Activated CD8-positive, alpha-beta memory T cell treated with anti-CD3 and anti-CD28 coated beads, Interleukin-2, amount 50 U/mL, for 48 hours (primary cell): ENCODE measurements around the gene HDAC2.
"Not testable (repeated sequence)": the region's sequence is repeated elsewhere in the genome, so short reads cannot be mapped to it uniquely, and the experiment has no call there.

Source experiments
- DNase-seq: peaks from one replicate; pipeline ENCODE4 v3.0.0-alpha.2; 2020

HDAC2 gene

DNA sequence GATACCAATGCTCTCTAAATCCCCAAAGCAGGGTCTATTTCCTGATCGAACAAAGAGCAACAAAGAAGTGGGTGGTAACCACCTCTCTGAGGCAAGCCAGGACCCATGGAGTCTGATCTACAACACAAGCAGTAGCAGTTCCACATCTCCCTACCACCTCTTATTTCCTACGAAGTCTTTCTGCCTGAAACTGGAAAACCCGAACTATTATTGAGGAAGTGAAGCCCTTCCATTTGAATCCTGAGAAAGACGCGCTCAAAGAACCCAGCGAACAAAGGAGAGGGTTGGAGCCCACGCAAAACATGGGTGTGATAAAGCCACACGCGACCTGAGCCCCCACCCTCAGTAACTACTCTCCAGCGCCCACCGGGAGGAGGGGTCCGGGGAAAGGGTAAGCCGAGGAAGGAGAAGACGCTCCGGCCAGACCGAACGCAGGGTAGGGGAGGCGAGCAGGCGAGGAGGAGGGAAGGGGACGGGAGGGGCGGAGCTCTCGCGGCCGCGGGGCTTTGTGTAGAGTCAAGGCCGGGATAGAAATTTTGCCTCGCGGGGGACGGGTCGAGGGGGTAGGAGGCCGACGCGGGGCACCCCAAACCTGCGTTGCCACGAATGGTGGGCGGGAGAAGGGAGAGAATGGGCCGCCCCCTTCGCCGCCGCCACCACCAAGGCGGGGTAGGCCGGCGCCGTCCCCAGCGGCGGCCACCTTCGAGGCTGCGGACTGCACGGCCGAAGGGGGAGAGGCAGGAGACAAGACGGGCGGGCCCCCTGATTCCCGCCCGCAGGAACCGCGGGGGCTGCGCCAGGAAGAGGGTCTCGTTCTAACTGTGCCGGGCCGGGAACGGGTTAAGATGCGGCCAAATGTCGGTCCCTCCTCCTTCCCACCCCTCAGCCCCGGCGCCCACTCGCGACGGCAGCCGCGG, 802 bp downstream of the HDAC2 start:
- peak; percentile 76 for DNase-seq

DNA sequence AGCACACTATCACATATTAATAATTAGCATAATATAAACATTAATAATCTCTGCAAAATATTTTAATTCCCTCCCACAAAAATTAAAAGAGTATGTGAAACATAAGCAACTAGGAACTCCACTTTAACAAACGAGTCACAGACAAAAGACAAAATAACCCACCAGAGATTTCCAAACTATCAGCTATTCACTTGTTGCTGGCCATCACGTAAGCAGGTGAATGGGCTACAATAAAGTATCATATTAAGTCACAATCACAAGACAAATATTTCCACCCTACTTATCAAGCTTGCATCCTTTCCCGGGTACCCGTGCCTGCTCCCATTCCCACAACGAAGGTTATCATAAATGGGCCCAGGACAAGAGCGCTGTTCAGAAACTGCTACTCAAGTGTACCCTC, 2.5 kb downstream of the HDAC2 start:
- no peak for DNase-seq

GRCh38 chr6:113967777-113968176, 3.2 kb downstream of the HDAC2 start:
- no peak for DNase-seq

GRCh38 chr6:113960795-113961194, 10.2 kb downstream of the HDAC2 start:
- no peak for DNase-seq

DNA sequence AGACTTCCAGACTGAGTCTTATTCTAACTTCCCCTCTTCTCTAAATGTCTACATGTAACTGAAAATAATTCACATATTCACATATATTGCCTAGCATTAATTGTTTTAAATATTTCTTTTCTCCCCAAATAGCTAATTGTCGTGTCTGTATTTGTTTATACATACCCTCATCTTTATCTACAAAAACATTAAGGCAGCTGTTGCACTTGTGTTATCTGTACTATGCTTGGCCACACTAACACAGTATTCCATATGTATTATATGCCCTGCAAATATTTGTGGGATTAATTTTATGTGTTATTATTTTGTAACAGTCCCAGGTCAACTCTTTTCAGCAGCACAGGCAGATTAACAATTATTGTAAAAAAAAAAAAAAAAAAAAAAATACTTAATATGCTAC, 11.7 kb downstream of the HDAC2 start:
- no peak for DNase-seq

- DNase-seq: no peak
These were observed 16.3 kb downstream of the HDAC2 start for GRCh38 chr6:113954653-113955052.

- no peak for DNase-seq
These were observed 17.6 kb downstream of the HDAC2 start for GRCh38 chr6:113953346-113953745.

DNA sequence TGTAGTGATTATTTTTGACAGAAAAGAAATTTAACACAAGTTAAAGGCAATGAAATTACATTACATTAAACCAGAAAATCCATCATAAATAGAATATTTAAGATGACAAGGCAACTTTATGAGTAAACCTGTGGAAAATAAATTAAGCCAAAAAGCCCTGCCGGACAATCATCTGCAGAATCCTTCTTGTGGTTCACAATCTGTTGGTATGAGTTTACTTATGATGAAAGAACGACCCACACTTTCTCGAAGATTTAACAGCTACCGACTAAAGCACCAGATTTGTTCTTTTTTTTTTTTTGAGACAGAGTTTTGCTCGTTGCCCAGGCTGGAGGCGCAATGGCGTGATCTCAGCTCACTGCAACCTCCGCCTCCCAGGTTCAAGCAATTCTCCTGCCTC, 21.4 kb downstream of the HDAC2 start:
- no peak for DNase-seq

- no peak for DNase-seq
These were observed 26.2 kb downstream of the HDAC2 start for GRCh38 chr6:113944701-113945100.

- no peak for DNase-seq
These were observed 31.1 kb downstream of the HDAC2 start for GRCh38 chr6:113939825-113940224.

GRCh38 chr6:113936093-113936934, 34.6 kb downstream of the HDAC2 start:
- DNase-seq: no peak

GRCh38 chr6:113934101-113934500, 36.8 kb downstream of the HDAC2 start:
- DNase-seq: no peak

- not testable (repeated sequence) for DNase-seq
These were observed 39.0 kb downstream of the HDAC2 start for GRCh38 chr6:113931907-113932306.

DNA sequence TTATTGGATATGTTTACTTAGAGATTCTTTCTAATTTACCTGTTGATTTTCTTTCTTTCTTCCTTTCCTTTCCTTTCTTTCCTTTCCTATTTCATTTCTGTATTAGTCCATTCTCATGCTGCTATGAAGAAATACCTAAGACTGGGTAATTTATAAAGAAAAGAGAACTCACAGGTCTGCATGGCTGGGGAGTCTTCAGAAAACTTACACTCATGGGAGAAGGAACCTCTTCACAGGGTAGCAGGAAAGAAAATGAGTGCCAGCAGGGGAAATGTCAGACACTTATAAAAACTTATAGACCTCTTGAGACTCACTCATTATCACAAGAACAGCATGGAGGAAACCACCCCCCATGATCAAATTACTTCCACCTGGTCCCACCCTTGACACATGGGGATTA, 40.8 kb downstream of the HDAC2 start:
- no peak for DNase-seq

- DNase-seq: no peak
These were observed 43.9 kb downstream of the HDAC2 start for GRCh38 chr6:113927001-113927400.

GRCh38 chr6:113925378-113925777, 45.6 kb downstream of the HDAC2 start:
- no peak for DNase-seq

DNA sequence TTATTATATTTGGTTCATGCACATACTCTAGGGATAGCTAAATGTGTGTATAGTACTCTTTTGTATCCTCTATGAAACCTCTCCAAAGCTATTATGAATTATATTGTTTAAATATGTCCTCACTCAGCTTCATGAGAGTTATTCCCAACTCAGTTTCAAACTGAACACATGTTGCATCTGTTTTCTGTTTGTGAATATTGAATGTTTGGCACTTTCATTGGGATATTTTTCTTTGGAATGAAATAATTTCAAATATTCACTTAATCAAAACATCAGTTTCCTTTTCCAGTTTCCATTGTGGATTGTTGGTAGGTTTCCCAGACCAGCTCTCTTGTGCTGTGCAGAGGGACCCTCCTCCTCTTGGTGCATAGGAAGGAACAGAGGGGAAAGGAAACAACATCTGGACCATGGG, 46.6 kb downstream of the HDAC2 start:
- DNase-seq: no peak

- DNase-seq: no peak
These were observed 47.4 kb downstream of the HDAC2 start for GRCh38 chr6:113923526-113923925.

DNA sequence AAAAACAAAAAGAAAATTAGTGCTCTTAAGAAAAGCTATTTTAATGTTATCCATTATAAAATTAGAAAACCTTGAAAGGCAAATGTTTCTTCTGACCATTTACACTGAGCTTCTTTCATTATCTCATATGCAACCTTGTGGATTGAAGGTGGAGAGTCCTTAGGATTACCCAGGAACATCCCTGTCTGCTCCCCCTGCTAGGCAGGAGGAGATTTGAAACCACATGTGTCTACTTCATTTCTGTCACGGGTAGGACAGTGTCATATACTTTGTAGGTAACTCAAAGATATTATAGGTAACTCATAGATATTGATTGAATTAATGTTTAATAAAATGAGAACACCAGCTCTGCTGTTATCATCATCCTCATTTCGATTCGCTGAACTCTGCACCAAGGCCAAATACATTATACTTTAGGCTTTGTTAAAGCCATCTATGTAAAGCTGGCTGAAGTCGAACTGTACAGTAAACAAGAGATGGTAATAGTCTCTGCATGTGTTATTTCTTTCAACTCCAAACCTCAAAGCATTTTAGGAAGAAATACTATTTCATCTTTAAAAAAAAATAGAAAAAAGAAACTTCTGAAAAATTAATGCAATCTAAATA, 49.5 kb downstream of the HDAC2 start:
- no peak for DNase-seq

GRCh38 chr6:113920663-113921267, 50.2 kb downstream of the HDAC2 start:
- DNase-seq: no peak

- not testable (repeated sequence) for DNase-seq
These were observed 60.7 kb downstream of the HDAC2 start for GRCh38 chr6:113910285-113910684.

GRCh38 chr6:113909224-113909856, 61.6 kb downstream of the HDAC2 start:
- no peak for DNase-seq

DNA sequence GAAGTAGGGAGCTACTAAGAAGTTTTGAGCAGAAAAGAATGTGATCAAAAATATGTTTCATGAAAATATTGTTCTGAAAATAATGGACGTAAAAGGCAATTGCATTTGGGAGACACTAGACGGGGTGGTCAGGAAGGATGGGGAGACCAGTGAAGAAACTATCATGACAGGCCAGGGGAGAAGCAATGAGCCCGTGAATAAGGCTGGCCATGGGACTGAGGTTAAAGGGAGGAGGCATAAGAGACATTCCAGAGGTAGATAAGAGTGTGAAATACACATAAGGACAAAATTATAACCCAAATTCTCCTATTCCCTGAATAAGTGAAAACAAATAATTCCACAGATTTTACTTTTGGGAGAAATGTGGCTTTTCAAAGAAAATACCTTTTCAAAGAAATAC, 62.1 kb downstream of the HDAC2 start:
- no peak for DNase-seq
